Panc1 (cell line): ENCODE data around the gene ATP6V1F. TPM values are rescaled to one million over a fixed set of nuclear protein-coding genes. Genes with fewer than 3 reads are reported as not detected.

Source experiments
- ATAC-seq: fragments of 200-7000 bp; cut with Tn5 transposase; 2 replicates; pipeline ENCODE4 v1.9.1; 2020; ENCODE audit warnings: mild to moderate bottlenecking, moderate library complexity
- BruUV-seq: library from RNA; stranded (reverse); fragments of 400-500 nt; replicated peaks from 2 replicates; lab custom pipeline; 2021; lab: Mats Ljungman, UMichigan
- CTCF ChIA-PET: fragments of 300-600 bp; sonication (Branson Sonifier 250); formaldehyde crosslinking; loops from one replicate; lab custom pipeline; 2022; ENCODE audit warnings: antibody characterized with exemption; lab: Charles Lee
- POLR2A ChIA-PET: fragments of 300-600 bp; sonication (Branson Sonifier 250); formaldehyde crosslinking; loops from one replicate; lab custom pipeline; 2022; ENCODE audit warnings: antibody characterized with exemption; lab: Charles Lee
- DNase-seq: peaks from one replicate; pipeline ENCODE4 v3.0.0-alpha.2; 2010; ENCODE audit warnings: low read depth, low spot score
- H3K27ac ChIP-seq: 2 replicates; pipeline ENCODE4 v1.5.1; 2011; ENCODE audit warnings: mild to moderate bottlenecking, low read length, inconsistent platforms
- H3K27me3 ChIP-seq: fragments of 200-500 bp; sonication (Bioruptor generic); 2 replicates; pipeline ENCODE4 v1.6.0; 2014; ENCODE audit warnings: low read length, inconsistent platforms; ENCODE audit not compliant: control insufficient read depth, insufficient read depth
- H3K36me3 ChIP-seq: fragments of 200-500 bp; sonication (Bioruptor generic); 2 replicates; pipeline ENCODE4 v1.5.1; 2014; ENCODE audit warnings: inconsistent platforms, mild to moderate bottlenecking, low read length, moderate library complexity; ENCODE audit not compliant: control insufficient read depth, insufficient read depth
- H3K4me1 ChIP-seq: 2 replicates; pipeline ENCODE4 v1.5.1; 2011; ENCODE audit warnings: inconsistent platforms, mild to moderate bottlenecking, low read length, moderate library complexity; ENCODE audit not compliant: control insufficient read depth, insufficient read depth
- H3K4me3 ChIP-seq, 2 experiments: 2 replicates each; pipeline ENCODE4 v1.5.1; 2011 to 2012; ENCODE audit warnings: low read depth in 2 of 2, low read length in 2 of 2, mild to moderate bottlenecking in 2 of 2, inconsistent platforms in 1 of 2, moderate library complexity in 1 of 2
- H3K9me3 ChIP-seq: fragments of 200-500 bp; sonication (Bioruptor generic); 2 replicates; pipeline ENCODE4 v1.5.1; 2014; ENCODE audit warnings: low read depth, mild to moderate bottlenecking, inconsistent platforms, low read length, moderate library complexity; ENCODE audit not compliant: control insufficient read depth, insufficient read depth
- CTCF ChIP-seq: fragments of 450-650 bp; IDR thresholded peaks from 2 replicates; pipeline ENCODE4 v1.5.1; 2017; ENCODE audit warnings: mild to moderate bottlenecking
- POLR2AphosphoS5 ChIP-seq: IDR thresholded peaks from 2 replicates; pipeline ENCODE4 v1.6.1; 2012; ENCODE audit warnings: mild to moderate bottlenecking, low read depth, low read length, moderate library complexity
- REST ChIP-seq, 2 experiments: IDR thresholded peaks; 2 replicates each; pipeline ENCODE4 v1.6.1; 2011 to 2012; ENCODE audit warnings: low read depth in 2 of 2, control low read depth in 1 of 2, low read length in 1 of 2, mild to moderate bottlenecking in 1 of 2, moderate library complexity in 1 of 2; ENCODE audit not compliant: insufficient read depth in 1 of 2
- SIN3A ChIP-seq: IDR thresholded peaks from 2 replicates; pipeline ENCODE4 v1.6.1; 2012; ENCODE audit warnings: low read depth, mild to moderate bottlenecking, low read length, moderate library complexity, borderline replicate concordance; ENCODE audit not compliant: insufficient read depth
- TCF7L2 ChIP-seq: IDR thresholded peaks from 2 replicates; pipeline ENCODE4 v1.6.1; 2011; ENCODE audit warnings: mild to moderate bottlenecking, low read depth, low read length, inconsistent platforms
- in situ Hi-C: cut with HindIII; loops from 2 replicates; pipeline ENCODE4 v1.10.0; 2016; ENCODE audit warnings: low sequenced_read_pairs, low pct_unique_long_range_greater_than_20kb
- intact Hi-C: fragments of 100-400 bp; cut with micrococcal nuclease; formaldehyde crosslinking; loops from one replicate; pipeline ENCODE4 v1.10.0; 2022; ENCODE audit not compliant: unreplicated experiment
- total RNA-seq: library from RNA; stranded (reverse); gene quantifications from one replicate; pipeline ENCODE4 v1.2.1, GENCODE V29; 2021; ENCODE audit not compliant: unreplicated experiment

Gene ATP6V1F
- total RNA-seq, 1 experiment from 2014 or later: 151 TPM

DNA sequence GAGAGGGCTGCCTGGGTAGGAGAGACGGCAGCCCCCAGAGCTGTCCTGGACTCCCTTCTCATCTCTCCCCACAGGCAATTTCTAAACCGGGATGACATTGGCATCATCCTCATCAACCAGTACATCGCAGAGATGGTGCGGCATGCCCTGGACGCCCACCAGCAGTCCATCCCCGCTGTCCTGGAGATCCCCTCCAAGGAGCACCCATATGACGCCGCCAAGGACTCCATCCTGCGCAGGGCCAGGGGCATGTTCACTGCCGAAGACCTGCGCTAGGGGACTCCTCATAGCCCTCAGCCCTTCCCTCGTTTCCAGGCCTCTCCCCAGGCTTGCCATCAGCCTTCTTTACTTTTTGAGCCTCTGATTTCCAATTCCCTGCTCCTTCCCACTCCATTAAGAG lies 2.6 kb downstream of the ATP6V1F start:
- Histone ChIP-seq H3K36me3 (peaks cover 3% of the 10 kb centered on the region; the same call in 1 of the 2 replicates), H3K9me3 (no peaks in the 10 kb centered on the region), H3K27me3 (no peaks in the 10 kb centered on the region), H3K27ac (no peak overlapping the region), H3K4me3 (no peak overlapping the region), H3K4me1 (peaks cover 11% of the 10 kb centered on the region)
- POLR2A ChIA-PET: no interaction called here
- DNase-seq (no peak), ATAC-seq (no peak)
- CTCF ChIA-PET: interaction anchor here (0.6 kb wide), 1 partner anchor 435 kb away, joined by 3 read pairs; no protein-coding TSS in a partner anchor
- TSS peak; percentile 60 for BruUV-seq
- in situ Hi-C loops: no loop called here
- TF ChIP-seq POLR2AphosphoS5 (no peak), CTCF (no peak), REST (IDR thresholded peaks at IDR 0.05; ENCODE audit: insufficient read depth in 1 of 2, low read depth in 2 of 2, low read length in 1 of 2) (no peak), SIN3A (no peak), TCF7L2 (no peak)
- intact Hi-C loops: loop anchor here (5.0 kb wide), 1 partner anchor 68 kb away; no protein-coding TSS in a partner anchor

- ATAC-seq (no peak), DNase-seq (no peak)
- no TSS peak for BruUV-seq
- no peaks in the 10 kb centered on the region for H3K27me3 ChIP-seq
- peaks cover 3% of the 10 kb centered on the region; the same call in 1 of the 2 replicates for H3K36me3 ChIP-seq
- in situ Hi-C loops (no loop called here), intact Hi-C loops (loop anchor here (5.0 kb wide), 1 partner anchor 69 kb away; no protein-coding TSS in a partner anchor)
- no peak for TF ChIP-seq REST (IDR thresholded peaks at IDR 0.05; ENCODE audit: insufficient read depth in 1 of 2, low read depth in 2 of 2, low read length in 1 of 2)
- POLR2A ChIA-PET: no interaction called here
- H3K4me3 ChIP-seq: no peak overlapping the region
- CTCF ChIA-PET: no interaction called here
- H3K27ac ChIP-seq: no peak overlapping the region
- no peaks in the 10 kb centered on the region for H3K9me3 ChIP-seq
- peaks cover 11% of the 10 kb centered on the region for H3K4me1 ChIP-seq
Observed at GRCh38 chr7:128865996-128866877, 3.6 kb downstream of the ATP6V1F start.
